ENCODE data around the gene MAOA. TPM values are rescaled to one million over a fixed set of nuclear protein-coding genes. Genes with fewer than 3 reads are reported as not detected.
"Not testable (repeated sequence)": the region's sequence is repeated elsewhere in the genome, so short reads cannot be mapped to it uniquely, and the experiment has no call there.

Gene MAOA
- total RNA-seq, 1 experiment from 2014 or later = 0.23 TPM

DNA sequence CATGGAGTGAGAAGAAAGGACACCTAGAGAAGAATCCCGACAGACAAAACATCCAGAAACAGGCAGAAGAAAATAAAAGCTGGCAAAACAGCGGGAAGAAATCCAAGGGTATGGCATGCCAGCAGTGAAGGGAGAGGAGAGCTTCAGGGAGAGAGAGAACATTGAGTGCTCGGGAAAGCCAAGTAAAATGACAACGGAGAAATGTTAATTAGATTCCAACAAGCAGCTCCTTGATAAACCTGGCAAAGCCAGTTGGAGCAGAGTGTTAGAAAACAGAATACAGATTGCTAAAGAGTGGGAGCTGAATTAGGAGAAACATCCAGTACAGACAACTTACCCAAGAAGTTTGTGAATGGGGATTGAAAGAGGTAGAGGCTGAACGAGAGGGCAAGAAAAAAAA is 40.4 kb upstream of the MAOA start:
- ChIA-PET POLR2A (no interaction called here), CTCF (no interaction called here)
- in situ Hi-C loops (cut with HindIII; ENCODE audit: low pct_unique_long_range_greater_than_20kb, low sequenced_read_pairs) = no loop called here
- no peak for TF ChIP-seq POLR2AphosphoS5 (IDR thresholded peaks at IDR 0.05; ENCODE audit: low read depth, low read length)
- TF ChIP-seq, protein P1, sequence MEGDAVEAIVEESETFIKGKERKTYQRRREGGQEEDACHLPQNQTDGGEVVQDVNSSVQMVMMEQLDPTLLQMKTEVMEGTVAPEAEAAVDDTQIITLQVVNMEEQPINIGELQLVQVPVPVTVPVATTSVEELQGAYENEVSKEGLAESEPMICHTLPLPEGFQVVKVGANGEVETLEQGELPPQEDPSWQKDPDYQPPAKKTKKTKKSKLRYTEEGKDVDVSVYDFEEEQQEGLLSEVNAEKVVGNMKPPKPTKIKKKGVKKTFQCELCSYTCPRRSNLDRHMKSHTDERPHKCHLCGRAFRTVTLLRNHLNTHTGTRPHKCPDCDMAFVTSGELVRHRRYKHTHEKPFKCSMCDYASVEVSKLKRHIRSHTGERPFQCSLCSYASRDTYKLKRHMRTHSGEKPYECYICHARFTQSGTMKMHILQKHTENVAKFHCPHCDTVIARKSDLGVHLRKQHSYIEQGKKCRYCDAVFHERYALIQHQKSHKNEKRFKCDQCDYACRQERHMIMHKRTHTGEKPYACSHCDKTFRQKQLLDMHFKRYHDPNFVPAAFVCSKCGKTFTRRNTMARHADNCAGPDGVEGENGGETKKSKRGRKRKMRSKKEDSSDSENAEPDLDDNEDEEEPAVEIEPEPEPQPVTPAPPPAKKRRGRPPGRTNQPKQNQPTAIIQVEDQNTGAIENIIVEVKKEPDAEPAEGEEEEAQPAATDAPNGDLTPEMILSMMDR (IDR thresholded peaks at IDR 0.05) = no peak
- no peak for TF ChIP-seq TCF7L2 (IDR thresholded peaks at IDR 0.05; ENCODE audit: low read depth, low read length)
- TF ChIP-seq, protein P2, sequence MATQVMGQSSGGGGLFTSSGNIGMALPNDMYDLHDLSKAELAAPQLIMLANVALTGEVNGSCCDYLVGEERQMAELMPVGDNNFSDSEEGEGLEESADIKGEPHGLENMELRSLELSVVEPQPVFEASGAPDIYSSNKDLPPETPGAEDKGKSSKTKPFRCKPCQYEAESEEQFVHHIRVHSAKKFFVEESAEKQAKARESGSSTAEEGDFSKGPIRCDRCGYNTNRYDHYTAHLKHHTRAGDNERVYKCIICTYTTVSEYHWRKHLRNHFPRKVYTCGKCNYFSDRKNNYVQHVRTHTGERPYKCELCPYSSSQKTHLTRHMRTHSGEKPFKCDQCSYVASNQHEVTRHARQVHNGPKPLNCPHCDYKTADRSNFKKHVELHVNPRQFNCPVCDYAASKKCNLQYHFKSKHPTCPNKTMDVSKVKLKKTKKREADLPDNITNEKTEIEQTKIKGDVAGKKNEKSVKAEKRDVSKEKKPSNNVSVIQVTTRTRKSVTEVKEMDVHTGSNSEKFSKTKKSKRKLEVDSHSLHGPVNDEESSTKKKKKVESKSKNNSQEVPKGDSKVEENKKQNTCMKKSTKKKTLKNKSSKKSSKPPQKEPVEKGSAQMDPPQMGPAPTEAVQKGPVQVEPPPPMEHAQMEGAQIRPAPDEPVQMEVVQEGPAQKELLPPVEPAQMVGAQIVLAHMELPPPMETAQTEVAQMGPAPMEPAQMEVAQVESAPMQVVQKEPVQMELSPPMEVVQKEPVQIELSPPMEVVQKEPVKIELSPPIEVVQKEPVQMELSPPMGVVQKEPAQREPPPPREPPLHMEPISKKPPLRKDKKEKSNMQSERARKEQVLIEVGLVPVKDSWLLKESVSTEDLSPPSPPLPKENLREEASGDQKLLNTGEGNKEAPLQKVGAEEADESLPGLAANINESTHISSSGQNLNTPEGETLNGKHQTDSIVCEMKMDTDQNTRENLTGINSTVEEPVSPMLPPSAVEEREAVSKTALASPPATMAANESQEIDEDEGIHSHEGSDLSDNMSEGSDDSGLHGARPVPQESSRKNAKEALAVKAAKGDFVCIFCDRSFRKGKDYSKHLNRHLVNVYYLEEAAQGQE (IDR thresholded peaks at IDR 0.05; ENCODE audit: insufficient read depth in 1 of 2, low read depth in 2 of 2, low read length in 1 of 2) = no peak
- no peak for TF ChIP-seq SIN3A (IDR thresholded peaks at IDR 0.05; ENCODE audit: borderline replicate concordance, insufficient read depth, low read depth, low read length)
- H3K36me3 ChIP-seq (ENCODE audit: control insufficient read depth, insufficient read depth, low read length) = no peaks in the 10 kb centered on the region
- DNase-seq (ENCODE audit: low read depth, low spot score) (no peak), ATAC-seq (no peak)
- no peak overlapping the region for H3K4me3 ChIP-seq (ENCODE audit: low read depth in 2 of 2, low read length in 2 of 2)
- H3K27me3 ChIP-seq (ENCODE audit: control insufficient read depth, insufficient read depth, low read length) = no peaks in the 10 kb centered on the region
- no peaks in the 10 kb centered on the region for H3K9me3 ChIP-seq (ENCODE audit: control insufficient read depth, insufficient read depth, low read depth, low read length)
- no peak overlapping the region for H3K27ac ChIP-seq (ENCODE audit: low read length)
- intact Hi-C loops (cut with micrococcal nuclease; ENCODE audit: unreplicated experiment) = no loop called here
- BruUV-seq (replicated peaks) = no TSS peak
- no peaks in the 10 kb centered on the region for H3K4me1 ChIP-seq (ENCODE audit: control insufficient read depth, insufficient read depth, low read length)

DNA sequence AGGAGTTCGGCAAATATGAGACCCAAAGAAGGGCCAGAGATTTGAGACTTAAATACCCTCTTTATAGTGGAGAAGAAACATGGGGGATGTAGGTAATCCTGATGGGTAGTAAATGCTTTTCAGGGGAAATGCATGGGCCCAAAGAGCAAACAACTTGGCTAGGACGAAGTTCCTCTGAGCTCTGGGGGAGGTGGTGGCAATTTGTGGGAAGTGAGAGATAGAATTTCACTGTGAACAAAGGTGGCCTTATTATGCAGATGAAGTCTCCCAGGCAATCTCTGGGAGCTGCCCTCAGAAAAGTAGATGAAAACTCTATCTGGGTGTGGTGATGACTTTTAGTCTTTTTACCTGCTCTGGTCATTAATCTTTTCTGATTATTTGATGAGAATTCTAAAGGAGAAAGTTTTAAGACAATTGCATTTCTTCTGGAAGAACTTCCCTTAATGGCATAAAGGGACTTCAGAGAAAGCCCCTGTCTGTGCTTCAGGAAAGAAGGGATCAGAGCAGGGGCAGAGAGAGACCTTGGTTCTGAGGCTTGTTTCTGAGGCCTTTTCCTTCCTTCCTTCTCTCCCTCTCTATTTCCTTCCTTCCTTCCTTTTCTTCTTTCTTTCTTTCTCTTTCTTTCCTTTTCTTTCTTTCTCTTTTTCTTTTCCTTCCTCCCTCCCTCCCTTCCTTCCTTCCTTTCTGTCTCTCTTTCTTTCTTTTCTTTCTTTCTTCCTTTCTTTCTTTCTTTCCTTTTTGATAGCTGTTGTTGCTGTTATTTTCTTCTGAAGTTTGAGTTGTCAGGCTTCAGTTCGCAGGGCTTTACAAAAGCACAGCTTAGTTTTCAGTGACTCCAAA is 37.5 kb upstream of the MAOA start:
- ATAC-seq = no peak
- CTCF ChIA-PET = no interaction called here
- Histone ChIP-seq H3K27ac (ENCODE audit: low read length) (no peak overlapping the region), H3K4me3 (ENCODE audit: low read depth in 2 of 2, low read length in 2 of 2) (no peak overlapping the region), H3K36me3 (ENCODE audit: control insufficient read depth, insufficient read depth, low read length) (no peaks in the 10 kb centered on the region), H3K4me1 (ENCODE audit: control insufficient read depth, insufficient read depth, low read length) (no peaks in the 10 kb centered on the region), H3K27me3 (ENCODE audit: control insufficient read depth, insufficient read depth, low read length) (no peaks in the 10 kb centered on the region), H3K9me3 (ENCODE audit: control insufficient read depth, insufficient read depth, low read depth, low read length) (no peaks in the 10 kb centered on the region)
- no peak for TF ChIP-seq SIN3A (IDR thresholded peaks at IDR 0.05; ENCODE audit: borderline replicate concordance, insufficient read depth, low read depth, low read length)
- TF ChIP-seq, protein P1 (IDR thresholded peaks at IDR 0.05) = no peak
- TF ChIP-seq TCF7L2 (IDR thresholded peaks at IDR 0.05; ENCODE audit: low read depth, low read length) = no peak
- intact Hi-C loops (cut with micrococcal nuclease; ENCODE audit: unreplicated experiment) (no loop called here), in situ Hi-C loops (cut with HindIII; ENCODE audit: low pct_unique_long_range_greater_than_20kb, low sequenced_read_pairs) (no loop called here)
- POLR2A ChIA-PET = no interaction called here
- BruUV-seq (replicated peaks) = no TSS peak
- no peak for DNase-seq (ENCODE audit: low read depth, low spot score)

DNA sequence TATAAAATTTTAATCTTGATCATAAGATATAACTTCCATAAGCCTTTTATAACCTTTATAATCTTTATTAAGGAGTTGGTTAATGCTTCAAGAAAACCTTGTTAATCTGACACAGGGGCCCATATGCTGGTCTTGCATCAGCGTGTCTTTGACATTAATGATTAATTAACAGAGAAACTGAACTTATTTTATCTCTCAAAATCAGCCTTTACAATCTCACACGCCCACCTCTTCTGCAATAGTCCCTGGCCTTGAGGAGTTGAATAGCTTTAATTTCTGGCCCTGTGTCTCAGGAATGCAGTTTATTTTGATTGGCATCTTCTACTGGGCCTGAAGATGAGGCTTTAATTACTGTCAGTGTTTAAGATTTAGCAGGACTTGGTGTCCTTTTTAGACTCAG is 36.2 kb upstream of the MAOA start:
- BruUV-seq (replicated peaks); H3K27ac ChIP-seq (ENCODE audit: low read length); H3K4me3 ChIP-seq (ENCODE audit: low read depth in 2 of 2, low read length in 2 of 2); H3K27me3 ChIP-seq (ENCODE audit: control insufficient read depth, insufficient read depth, low read length); H3K9me3 ChIP-seq (ENCODE audit: control insufficient read depth, insufficient read depth, low read depth, low read length); DNase-seq (ENCODE audit: low read depth, low spot score); H3K36me3 ChIP-seq (ENCODE audit: control insufficient read depth, insufficient read depth, low read length); H3K4me1 ChIP-seq (ENCODE audit: control insufficient read depth, insufficient read depth, low read length); CTCF ChIA-PET; ATAC-seq; POLR2A ChIA-PET; in situ Hi-C loops (cut with HindIII; ENCODE audit: low pct_unique_long_range_greater_than_20kb, low sequenced_read_pairs); intact Hi-C loops (cut with micrococcal nuclease; ENCODE audit: unreplicated experiment): not testable (repeated sequence)

Measured in Panc1 (cell line).